GM19193 (cell line): Measurements from ENCODE around the gene EFS.

ENCODE experiments used
- POLR2A ChIP-seq: IDR thresholded peaks from 4 replicates; pipeline ENCODE4 v1.6.1; 2011; ENCODE audit not compliant: insufficient read depth, insufficient read length; ENCODE audit errors: extremely low read depth

Gene EFS

GRCh38 chr14:23345987-23346692, 18.8 kb downstream of the EFS start:
- no peak for TF ChIP-seq POLR2A

GRCh38 chr14:23344481-23344880, 20.5 kb downstream of the EFS start:
- TF ChIP-seq POLR2A = no peak

DNA sequence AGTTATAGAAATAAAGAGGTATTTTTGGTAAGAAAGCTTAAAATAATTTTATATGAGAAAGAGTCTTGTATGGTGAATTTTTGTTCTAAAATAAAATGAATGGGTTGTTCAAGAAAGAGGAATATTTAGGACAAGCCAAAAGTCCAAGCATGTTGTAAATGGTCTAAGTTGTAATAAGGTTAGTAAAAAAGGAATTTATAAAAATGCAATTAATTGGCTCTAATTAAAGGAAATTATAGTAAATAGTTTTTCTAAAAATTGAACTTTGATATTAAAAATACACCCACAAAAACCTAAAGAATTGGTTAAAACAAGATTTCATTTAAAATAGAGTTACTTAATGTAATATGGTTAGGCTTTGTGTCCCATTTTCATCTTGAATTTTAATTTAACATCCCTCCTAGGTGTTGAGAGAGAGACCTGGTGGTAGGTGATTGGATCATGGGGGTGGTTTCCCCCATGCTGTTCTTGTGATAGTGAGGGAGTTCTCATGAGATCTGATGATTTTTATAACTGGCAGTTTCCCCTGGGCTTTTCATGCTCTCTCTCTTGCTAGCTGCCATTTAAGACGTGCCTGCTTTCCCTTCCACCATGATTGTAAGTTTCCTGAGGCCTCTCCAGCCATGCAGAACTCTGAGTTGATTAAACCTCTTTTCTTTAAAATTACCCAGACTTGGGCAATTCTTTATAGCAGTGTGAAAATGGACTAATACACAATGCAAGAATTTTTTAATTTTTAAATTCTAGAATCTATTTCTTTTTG, 25.3 kb downstream of the EFS start:
- no peak for TF ChIP-seq POLR2A

GRCh38 chr14:23335623-23336022, 29.3 kb downstream of the EFS start:
- TF ChIP-seq POLR2A = no peak

DNA sequence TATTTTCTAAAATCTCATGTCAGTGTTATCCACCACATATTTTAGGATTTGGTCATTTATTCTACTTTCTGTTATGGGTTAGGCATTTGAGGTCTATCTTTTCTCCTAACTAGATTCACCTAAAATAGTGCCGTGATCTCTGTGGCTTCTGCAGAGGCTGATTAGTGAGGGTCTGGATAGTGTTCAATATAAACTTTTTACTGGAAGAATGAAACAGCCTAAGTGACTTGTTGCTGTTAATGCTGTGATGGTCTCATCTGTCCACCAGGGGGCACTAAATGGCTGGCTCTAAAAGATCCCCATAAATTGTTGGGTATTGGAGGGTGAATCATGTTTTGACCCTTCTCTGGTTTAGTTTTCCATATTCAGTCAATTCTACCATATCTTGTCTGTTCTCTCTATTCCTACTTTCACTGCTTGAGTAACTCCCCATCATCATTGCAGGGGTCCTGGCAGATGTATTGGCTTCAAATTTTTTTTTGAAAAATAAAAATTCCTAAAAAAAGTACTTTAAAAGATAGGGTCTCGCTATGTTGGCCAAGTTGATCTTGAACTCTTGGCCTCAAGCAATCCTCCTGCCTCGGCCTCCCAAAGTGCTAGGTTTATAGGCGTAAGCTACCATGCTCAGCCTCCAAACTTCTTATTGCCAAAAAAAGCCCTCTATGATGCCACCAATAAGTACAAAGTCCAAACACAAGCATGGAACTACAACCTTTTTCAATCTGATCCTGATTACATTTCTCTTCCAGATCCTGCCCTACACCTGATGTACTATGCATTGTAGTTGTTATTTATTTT, 36.8 kb downstream of the EFS start:
- TF ChIP-seq POLR2A = no peak

GRCh38 chr14:23326491-23327332, 38.3 kb downstream of the EFS start:
- TF ChIP-seq POLR2A = peak; percentile 39

DNA sequence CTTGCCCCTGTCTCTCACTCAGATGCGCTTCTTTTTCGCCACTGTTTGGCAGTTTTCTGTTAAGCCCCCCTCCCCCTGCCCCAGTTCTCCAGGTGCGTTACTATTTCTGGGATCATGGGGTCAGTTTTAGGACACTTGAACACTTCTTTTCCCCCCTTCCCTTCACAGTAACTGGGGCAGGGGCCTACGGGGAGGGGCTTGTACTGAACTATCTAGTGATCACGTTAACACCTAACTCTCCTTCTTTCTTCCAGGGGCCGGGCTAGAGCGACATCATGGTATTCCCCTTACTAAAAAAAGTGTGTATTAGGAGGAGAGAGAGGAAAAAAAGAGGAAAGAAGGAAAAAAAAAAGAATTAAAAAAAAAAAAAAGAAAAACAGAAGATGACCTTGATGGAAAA, 40.0 kb downstream of the EFS start:
- TF ChIP-seq POLR2A = no peak

GRCh38 chr14:23324455-23324846, 40.5 kb downstream of the EFS start:
- no peak for TF ChIP-seq POLR2A

DNA sequence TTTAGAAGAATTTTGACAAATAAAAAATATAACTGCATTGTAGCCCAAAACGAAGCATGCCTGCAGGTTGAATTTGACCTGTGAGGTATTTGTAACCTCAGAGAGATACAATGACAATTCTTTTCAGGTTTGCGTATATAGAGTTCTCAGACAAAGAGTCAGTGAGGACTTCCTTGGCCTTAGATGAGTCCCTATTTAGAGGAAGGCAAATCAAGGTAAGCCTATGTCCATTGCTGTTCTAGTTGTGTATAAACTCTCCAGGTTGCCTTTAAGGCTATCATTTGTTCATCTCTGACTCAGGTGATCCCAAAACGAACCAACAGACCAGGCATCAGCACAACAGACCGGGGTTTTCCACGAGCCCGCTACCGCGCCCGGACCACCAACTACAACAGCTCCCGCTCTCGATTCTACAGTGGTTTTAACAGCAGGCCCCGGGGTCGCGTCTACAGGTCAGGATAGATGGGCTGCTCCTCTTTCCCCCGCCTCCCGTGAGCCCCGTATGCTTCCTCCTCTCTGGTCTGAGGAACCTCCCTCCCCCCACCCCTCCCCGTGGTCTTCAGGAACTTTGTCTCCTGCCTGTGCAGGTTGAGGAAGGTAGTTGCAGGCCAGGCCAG, 41.0 kb downstream of the EFS start:
- TF ChIP-seq POLR2A = no peak

DNA sequence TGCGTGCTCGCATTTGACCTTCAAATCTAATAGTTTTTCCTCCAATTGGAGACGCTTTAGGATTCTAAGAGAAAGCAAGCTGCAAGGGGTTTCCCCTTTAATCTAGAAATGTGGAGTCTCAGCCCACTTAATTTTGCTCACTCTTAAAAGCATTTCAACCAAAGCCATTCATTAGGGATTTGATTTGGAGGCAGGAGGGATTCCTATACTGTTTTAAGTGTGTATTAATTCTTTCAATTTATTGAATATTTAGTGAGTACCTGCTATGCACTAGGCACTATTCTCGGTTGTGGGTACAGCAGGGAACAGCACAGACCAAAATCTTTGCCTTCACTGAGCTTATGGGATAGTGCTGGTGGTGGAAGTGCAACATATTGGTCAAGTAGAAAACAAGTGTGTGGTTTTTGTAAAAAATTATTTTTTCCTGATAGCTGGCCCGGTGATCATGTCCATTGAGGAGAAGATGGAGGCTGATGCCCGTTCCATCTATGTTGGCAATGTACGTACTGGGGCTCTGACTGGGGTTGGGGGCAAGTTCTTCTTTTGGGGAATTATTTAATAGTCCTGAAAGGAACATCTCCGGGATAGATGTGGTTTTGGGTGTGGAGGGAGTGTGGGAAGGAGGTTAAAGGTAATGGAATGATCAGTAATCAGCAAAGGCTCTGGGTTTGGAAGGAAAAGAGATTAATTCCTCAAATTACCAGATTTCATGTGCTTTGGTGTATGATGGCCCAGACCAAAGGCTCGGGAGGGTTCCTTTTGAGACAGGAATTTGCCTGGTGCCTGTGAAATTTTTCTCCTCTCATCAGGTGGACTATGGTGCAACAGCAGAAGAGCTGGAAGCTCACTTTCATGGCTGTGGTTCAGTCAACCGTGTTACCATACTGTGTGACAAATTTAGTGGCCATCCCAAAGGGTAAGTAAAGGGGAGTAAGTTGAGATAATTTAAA, 42.1 kb downstream of the EFS start:
- TF ChIP-seq POLR2A = no peak

DNA sequence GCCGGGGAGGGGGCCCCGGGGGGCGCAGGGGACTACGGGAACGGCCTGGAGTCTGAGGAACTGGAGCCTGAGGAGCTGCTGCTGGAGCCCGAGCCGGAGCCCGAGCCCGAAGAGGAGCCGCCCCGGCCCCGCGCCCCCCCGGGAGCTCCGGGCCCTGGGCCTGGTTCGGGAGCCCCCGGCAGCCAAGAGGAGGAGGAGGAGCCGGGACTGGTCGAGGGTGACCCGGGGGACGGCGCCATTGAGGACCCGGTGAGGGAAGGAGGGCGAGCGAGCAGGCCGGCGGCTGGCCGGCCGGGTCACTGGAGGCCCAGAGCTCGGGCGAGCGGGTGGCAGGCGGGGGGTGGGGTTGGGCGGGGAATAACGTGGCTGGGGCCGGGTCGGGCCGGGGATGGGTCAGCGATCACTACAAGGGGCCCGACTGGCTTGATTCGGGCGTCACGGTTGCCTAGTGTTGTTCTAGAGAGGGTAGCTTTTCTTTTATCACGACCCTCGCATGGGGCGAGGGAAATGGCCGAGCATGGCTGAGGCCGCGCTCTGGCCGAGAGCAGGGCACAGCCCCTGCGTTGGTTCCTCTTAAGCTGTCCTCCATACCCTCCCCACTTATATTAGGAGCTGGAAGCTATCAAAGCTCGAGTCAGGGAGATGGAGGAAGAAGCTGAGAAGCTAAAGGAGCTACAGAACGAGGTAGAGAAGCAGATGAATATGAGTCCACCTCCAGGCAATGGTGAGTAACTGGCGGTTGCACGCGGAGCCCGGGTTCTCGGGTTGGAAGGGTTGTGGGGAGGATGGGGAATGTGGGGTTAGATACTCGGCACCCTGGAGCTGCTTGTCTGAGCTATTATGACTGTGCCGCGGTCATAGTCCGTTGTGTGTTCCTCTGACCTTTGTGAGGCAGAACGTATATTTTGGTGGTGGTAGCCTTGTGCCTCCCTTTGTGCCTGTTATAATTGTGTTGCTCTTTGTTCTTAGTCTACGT, 43.1 kb downstream of the EFS start:
- TF ChIP-seq POLR2A = peak; percentile 32
